GM21717 (cell line): ENCODE measurements around the gene ZDHHC17.

Source experiments
- ATAC-seq: cut with Tn5 transposase; IDR thresholded peaks from one replicate; pipeline ENCODE4 v1.9.1; 2021; ENCODE audit warnings: mild to moderate bottlenecking, moderate library complexity; ENCODE audit not compliant: unreplicated experiment

The ZDHHC17 gene

GRCh38 chr12:76874491-76875190 is 110.7 kb downstream of the ZDHHC17 start:
- no peak for ATAC-seq

GRCh38 chr12:76876696-76877229 is 112.8 kb downstream of the ZDHHC17 start:
- ATAC-seq, result no peak

GRCh38 chr12:76878099-76878898 is 114.4 kb downstream of the ZDHHC17 start:
- ATAC-seq, result peak; percentile 41

- ATAC-seq, result peak; percentile 89
Measured at GRCh38 chr12:76878899-76879709, 115.2 kb downstream of the ZDHHC17 start, which contains the start of gene CSRP2. CSRP2 (minus strand) TSS chr12:76879019; CDS start chr12:76866260, 12,759 bp downstream.

GRCh38 chr12:76879710-76880518 is 116.0 kb downstream of the ZDHHC17 start:
- ATAC-seq, result no peak

- no peak for ATAC-seq
Measured at GRCh38 chr12:76880519-76881023, 116.7 kb downstream of the ZDHHC17 start.

GRCh38 chr12:76881142-76881541 is 117.2 kb downstream of the ZDHHC17 start:
- ATAC-seq, result no peak

- no peak for ATAC-seq
Measured at GRCh38 chr12:76882367-76882766, 118.5 kb downstream of the ZDHHC17 start.

- ATAC-seq, result no peak
Measured at GRCh38 chr12:76883151-76883550, 119.2 kb downstream of the ZDHHC17 start.

- ATAC-seq, result no peak
Measured at GRCh38 chr12:76883811-76884210, 119.9 kb downstream of the ZDHHC17 start.

GRCh38 chr12:76888775-76889174 is 124.9 kb downstream of the ZDHHC17 start:
- ATAC-seq, result no peak

- no peak for ATAC-seq
Measured at GRCh38 chr12:76890151-76891143, 126.5 kb downstream of the ZDHHC17 start.

- no peak for ATAC-seq
Measured at GRCh38 chr12:76891609-76892008, 127.7 kb downstream of the ZDHHC17 start.

GRCh38 chr12:76895796-76896195 is 131.9 kb downstream of the ZDHHC17 start:
- no peak for ATAC-seq

- no peak for ATAC-seq
Measured at GRCh38 chr12:76896274-76896673, 132.4 kb downstream of the ZDHHC17 start.

GRCh38 chr12:76898442-76898841 is 134.5 kb downstream of the ZDHHC17 start:
- ATAC-seq, result no peak

- ATAC-seq, result no peak
Measured at GRCh38 chr12:76899522-76899921, 135.6 kb downstream of the ZDHHC17 start.

GRCh38 chr12:76901628-76902380 is 137.9 kb downstream of the ZDHHC17 start:
- ATAC-seq, result no peak
